NCI-H460 (cell line): Measurements from ENCODE around the gene SEMA3D. TPM values are rescaled to one million over a fixed set of nuclear protein-coding genes. Genes with fewer than 3 reads are reported as not detected.

Source experiments
- DNase-seq: peaks from one replicate; pipeline ENCODE4 v3.0.0-alpha.2; 2016; ENCODE audit warnings: low read depth; ENCODE audit errors: extremely low read depth
- total RNA-seq: library from RNA; depleted of rRNA; stranded (reverse); fragments of >200 nt; shearing (Covaris generic); gene quantifications from 2 replicates; pipeline ENCODE4 v1.2.3, GENCODE V29; 2014

SEMA3D gene
- total RNA-seq, 1 experiment from 2014 or later: 72.1 TPM

DNA sequence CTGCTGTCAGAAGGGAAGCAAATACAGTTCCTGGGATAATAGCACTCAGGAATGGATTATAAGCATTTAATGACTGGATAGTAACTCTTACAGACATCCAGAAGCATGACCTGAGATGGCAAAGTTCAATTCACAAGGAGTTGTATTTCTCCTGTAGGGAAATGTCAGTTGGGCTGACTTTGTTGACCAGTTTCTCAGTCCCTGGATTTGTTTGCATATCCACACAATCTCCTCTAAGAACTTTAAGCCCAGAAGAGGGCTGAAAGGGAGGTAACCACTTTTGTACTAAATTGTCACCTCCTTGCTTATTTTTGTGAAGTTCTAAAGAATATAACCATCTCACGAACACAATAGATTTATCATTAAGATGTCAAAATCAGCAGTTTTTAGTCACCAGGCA is 140.3 kb downstream of the SEMA3D start:
- peak; percentile 43 for DNase-seq

DNA sequence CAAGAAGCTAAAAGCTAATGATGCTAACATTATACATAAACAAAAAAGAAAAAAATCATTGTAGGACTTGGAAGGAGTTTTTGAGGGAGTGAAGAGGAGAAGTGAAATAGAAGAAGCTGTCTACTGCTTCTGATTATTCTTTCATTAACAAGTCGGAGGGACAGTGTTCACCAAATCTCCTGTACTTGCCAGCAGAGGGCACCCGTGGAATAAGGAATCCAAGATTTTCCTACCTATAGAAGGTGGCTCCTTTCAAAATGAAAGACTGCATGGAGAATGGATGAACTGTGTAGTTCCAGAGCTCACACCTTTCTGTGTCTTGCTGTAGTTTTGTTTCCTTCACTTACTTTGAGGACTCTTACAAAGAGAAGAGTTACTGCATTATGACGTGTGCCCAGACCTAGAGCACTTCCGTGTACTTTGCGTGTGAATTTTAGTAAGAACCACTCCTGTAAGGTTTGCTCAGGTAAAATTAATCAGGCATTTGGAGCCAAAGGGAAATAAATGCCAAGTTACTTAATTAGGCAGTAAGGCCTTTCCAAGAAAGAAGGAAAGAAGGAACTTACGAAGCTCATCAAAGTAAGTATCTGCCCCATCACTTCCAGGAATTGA is 145.1 kb downstream of the SEMA3D start:
- DNase-seq: peak; percentile 77

DNA sequence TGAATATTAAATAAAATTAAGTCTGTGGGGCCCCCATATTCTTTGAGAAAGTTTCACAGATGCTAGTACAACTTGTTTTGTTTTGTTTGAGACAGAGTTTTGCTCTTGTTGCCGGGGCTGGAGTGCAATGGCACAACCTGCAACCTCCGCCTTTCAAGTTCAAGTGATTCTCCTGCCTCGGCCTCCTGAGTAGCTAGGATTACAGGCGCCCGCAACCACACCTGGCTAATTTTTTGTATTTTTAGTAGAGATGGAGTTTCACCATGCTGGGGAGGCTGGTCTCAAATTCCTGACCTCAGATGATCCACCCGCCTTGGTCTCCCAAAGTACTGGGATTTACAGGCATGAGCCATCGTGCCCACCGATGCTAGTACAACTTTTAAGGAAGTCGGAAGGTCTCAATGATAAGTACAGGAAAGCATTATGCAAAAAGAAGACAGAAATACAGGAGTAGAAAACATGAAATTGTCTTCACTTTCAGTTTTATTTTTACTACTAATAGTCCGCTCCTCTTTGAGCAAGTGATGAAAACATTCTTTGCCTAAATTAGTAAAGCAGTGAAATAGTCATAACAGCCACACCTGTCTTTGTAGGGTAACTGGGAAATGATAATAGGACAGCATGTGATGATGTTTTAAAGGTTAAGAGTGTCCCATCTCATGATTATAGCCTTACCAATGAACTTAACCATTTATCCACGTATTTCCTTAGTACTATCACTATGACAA is 147.5 kb downstream of the SEMA3D start:
- DNase-seq: no peak

DNA sequence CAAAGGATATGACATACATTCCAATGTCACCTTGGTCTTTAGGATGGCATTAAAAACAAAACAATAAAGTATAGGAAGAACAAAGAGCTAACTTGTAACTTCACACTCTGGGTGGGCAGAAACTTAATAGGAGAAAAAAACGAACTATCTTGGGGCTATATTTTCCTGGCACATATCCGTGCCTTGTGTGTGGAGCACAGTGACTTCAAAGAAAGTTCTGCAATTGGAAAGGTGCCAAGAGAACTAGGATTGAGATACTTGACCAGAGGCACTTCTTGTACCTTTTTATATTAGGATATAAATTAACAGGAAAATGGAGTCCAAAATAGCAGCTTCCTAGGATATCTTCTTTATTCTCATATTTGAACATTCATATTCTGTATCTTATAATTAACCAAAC is 148.4 kb downstream of the SEMA3D start:
- no peak for DNase-seq

DNA sequence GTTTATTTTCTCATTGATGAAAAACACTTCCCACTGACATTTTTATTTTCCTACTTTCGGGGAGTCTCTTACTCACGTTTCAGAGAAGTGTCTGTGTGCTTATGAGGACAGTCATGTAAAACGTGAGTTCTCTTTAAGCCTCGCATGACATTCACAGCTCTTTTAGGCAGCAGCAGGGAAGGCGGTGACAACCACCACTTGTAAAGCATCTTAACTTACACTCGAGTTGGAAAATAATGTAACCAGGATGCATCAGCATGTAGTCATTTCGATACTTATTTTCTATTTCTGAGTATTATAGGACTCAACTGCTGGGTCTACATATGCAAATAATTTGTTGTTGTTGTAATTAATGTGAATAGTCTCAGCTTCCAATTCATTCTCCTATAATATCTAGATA is 153.6 kb downstream of the SEMA3D start:
- DNase-seq: no peak

DNA sequence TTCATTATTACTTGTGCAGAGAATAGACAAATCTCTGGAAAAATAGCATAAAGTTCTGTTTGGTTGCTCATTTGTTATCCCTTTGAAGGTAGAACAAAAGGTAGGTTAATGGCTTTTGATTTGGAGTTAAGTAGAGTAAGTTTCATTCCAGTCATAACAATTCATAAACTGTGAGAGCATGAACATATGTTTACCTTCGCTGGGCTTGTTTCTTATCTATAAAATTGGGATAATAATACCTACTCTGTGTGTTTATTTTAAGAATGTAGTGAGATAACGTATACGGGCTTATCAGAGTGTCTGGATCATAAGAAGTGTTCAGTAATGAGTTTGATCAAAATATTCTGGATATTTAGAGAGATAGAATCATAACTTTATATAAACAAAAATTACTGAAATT is 155.4 kb downstream of the SEMA3D start:
- no peak for DNase-seq

DNA sequence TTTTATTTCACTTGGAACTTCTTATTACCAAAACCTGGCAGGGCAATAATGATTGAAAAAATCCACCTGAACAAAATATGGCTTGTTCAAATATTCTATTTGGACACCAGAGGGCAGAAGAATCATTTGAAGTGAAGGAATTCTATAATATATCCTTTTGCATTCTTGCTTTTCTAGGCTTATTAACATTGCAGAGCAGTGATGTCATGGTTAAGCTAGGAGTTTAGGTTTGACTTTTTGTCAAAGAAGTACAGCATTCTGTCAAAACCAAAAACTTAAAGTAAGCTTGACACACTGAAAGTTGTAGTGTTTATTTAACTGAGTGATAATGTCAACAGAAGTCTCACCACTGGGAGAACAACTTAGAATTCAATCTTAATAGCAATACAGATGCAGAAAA is 156.0 kb downstream of the SEMA3D start:
- peak; percentile 31 for DNase-seq

DNA sequence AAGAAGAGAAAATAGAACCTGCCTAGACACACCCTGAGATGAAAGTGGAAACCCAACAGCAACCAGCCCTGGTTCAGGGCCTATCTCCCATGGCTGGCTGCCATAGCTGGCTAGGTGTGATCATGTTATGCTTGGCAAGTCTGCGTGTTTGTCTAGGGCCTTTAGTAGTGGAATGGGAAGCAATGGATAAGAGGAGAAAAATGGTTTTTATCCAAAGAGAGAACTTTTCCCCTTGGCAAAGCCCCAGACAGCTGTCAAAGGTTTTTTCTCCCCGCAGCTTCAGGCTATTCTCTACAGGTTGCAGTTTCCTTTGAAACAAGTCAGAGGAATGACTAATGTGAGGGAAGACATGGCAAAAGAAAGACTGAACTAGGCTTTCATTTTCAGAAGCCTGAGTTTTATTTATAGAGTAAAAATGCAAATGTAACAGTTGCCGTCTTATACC is 161.5 kb downstream of the SEMA3D start:
- no peak for DNase-seq

DNA sequence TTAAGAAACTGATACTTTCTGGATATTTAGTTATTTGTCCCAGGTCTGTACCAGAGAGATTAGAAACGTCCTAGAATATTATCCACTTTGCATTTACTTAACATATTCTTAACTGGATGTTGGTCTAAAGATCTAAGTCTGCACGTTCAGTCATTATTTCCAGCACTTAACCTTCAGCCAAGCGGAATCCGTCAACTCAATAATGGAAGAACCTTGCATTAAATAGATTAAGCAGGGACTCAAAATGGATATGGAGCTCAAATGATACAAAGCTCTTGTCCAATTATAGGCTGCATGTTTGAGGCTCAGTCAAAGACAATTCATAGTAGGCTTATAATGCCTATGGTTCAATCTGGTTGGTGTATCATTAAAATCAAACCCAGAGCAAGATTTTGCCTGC is 162.9 kb downstream of the SEMA3D start:
- DNase-seq: no peak

DNA sequence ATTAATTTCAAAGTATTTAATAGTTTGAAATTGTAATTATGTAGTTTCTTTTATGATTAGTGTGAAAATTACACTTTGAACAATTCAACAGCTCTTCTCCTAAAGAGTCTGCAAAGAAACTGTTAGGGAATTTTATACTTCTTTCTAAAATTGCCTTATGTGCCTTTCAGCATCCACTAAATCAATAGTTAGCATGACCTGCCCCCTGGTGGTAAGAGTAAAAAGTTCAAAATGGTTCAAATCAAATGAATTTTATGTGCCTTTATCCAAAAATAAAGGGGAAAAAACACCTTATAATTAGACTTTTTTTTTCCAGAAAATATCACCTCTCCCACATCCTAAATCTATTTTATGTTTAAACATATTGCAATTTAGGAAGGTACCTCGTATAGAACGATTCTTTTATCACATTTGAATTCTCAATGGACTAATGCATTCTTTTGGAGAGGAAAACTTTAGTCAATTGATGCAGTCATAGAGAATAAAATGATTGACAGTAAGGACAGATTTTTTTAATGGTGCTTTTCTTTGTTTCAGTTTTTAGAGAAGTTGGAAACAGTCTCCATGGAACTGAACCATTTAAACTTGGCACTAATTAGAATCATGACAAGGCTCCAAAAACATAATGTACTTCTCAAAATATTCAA is 163.7 kb downstream of the SEMA3D start:
- DNase-seq: peak; percentile 68

DNA sequence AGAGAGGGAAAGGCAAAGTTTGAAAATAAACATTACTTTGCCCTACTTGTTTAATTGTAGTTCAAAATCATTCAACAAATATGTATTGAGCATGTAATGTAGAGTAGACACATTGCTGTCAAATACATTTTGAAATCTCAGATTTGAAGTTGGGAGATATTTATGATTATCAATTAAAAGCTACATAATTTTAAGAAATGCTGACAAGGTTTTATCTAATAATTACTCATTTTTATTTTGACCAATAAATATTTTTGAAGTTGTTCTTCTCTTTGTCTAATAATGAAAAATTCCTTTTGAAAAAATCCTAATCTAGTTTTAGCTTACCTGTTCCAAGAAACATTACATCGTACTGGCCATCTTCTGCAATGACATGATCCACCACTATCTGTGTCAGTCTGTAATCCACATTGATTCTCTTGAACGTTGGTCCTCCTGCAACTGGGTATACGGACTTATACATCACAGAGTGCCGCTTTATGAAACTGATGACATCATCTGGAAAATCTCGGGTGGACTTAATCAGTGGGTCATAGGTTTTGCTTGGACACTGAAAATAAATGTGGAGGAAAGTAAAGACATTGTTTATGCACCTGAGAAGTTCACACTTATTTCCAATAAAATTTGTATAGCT is 164.7 kb downstream of the SEMA3D start:
- no peak for DNase-seq

DNA sequence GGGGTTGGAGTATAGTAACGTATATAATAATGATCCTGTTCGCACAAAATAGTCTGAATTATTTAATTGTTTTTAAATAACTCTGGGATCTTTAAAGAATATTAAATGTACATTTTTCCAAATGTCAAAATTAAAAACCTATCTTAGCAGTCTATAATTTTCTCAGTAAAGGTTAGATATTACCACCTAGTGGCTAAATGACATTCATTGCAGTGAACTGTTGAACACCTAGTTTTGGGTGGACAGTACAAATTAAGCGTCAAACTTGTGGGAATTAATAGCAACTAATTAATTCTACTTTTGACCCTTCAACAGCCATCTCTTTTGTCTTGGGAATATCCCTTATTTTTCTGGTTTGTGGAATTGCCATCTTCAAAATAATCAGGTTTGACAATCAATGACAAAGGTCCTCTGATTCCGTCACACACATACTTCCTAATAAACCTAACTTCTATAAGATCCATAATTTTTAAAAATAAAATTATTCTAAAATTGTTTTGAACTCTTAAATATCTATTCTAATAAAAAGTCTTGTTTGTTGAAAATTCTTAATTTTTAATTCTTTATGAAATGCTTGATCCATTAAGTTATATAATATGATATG is 165.7 kb downstream of the SEMA3D start:
- DNase-seq: peak; percentile 42

DNA sequence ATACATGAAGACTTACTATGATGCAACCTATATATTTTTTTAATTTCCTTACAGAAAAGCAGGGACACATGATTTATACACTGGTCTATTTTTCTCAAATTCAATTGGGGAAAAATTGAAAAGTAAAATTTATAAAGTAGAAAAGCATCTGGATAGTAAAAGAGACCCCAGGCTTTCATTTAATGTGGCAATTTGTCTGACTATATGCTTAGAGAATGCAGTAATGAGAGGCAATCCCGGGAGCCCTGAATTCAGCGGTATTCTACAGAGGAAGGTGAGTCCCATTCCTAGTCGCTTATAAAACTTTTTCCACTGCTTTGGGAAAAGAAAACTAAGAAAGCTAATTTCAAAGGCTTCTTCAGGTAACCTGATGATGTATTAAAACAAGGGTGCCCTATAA is 167.1 kb downstream of the SEMA3D start:
- DNase-seq: no peak

DNA sequence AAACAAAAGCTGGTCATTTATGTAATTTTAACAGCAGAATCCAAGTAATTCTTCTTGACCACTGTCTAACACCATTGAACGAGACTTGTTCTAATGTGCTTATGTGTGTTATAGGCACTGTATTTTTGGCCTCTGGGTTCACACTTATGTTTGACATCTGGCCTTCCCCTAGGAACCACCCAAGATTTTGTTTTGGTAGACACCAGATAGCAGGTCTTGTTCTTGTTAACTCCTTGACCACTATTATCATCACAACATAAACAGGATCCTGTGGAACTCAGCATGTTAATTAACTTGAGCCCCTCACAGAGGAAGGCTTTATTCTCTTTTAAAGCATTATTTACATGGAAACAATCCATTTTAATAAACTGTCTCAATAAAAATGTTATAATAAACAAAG is 167.7 kb downstream of the SEMA3D start:
- no peak for DNase-seq

DNA sequence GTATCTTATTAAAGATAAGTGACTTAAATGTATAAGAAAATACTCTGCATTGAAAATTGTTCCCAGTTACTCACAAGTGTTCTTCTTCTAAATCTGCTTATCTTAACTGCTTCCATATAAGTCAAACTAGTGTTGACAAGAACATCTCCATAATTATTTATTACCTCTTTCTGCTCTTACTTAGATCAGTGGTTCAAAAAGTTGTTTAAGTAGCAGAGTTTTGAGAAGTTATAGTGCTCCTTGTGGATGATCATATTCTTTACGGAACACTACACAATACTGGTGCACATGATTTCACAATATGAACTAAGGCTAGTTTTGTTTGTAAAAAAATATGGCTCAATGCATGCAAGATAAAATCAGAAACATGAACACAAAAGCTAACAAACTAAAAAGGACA is 168.4 kb downstream of the SEMA3D start:
- DNase-seq: no peak

DNA sequence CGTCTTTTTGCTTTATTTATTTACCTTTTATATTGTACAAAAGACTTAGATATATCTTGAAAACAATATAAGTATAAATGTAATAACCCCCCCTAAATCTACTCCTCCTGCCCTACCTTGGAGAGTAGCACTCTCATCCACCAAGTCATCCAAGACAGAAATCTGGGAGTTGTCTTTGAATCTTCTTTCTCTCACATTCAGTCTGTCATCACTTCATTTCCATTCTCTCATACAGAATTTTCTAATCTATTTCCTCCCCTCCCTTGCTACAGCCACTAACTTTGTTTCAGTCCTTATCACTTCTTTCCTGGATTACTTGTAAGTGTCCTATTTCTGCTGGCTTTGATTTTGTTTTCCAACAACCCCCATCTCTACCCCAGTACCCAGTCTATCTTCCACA is 170.6 kb downstream of the SEMA3D start:
- DNase-seq: no peak

DNA sequence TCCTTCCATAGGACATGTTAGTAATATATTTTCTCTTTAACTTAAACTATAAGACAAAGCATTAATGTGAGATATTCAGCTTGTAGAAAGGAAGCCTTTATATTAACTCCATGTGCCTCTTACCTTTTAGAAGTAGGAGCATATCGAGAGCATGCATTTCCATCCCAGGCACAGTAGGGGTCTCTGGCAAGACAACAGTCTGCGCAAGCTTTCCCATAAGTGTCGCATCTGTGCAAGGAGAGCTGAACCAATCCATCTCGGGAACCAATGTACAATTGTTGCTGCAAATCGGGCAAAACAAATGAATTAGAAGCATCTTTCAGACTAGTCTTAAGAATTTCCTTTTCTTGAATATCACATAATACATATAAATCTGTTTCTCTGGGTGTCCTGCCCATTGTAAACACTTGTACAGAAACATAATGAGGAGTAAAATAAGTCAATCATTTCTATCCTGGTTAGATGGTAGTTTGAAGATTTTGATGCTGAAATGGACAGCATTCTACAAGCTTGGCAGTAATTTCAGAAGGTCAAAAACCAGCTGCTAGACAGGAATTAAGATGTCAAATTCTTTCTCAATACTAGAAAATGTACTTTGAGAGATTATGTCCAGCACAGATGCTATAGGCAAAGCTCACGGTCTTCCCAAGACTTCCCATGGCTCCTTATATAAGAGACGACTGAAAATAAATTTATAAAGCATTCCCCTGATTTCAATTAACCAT is 171.8 kb downstream of the SEMA3D start:
- no peak for DNase-seq

DNA sequence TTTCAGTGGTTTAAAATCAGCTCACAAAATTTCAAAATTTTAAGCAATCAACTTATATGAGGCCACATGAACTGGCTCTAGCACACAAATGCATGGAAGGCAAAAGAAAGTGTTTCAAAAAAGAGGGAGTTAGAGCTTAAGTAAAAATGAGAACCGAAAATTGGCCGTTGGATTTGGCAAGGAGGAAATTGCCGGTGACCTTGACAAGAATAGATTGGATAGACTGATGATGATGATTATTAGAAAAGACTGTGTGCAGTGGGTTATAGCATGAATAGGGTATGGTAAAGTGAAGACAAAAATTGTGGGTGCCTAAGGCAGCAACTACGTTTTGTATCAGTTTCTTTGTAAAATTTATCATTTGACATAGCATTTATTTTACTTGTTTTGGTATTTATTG is 175.7 kb downstream of the SEMA3D start:
- DNase-seq: no peak

DNA sequence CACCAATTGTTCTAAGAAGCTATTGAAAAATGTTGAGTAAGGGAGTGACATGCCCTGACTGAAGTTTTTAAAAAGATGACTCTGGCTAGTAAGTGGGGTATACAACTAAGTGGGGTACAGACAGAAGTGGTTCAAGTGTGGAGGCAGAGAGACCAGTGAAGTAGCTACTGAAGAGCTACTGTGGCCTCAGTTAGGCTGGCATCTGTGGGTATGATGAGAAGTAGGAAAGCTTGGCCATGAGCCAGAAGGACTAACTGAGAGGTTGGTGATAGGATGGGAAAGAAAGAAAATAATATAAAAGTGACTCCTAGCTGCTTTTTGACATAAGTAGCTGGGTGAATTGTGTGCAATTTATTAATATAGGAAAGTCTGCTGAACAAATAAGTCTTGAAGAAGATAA is 176.6 kb downstream of the SEMA3D start:
- DNase-seq: no peak

DNA sequence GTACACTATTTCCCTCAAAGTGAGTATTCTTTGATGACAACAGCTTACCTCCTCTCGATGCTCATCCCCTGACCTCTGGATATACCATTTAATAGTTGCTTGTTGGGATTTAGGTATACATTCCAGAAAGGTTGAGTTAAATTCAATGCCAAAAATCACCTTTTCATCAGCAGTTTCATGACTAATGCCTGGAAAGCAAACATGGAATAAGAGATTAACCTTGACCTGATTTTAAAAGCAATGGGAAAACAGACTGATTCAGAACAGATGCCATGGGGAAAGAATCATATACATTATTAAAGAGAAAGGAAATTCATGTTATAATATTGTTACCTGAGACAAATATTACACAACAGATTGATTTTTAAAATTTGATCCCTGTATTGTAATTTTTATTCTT is 180.1 kb downstream of the SEMA3D start:
- DNase-seq: no peak

DNA sequence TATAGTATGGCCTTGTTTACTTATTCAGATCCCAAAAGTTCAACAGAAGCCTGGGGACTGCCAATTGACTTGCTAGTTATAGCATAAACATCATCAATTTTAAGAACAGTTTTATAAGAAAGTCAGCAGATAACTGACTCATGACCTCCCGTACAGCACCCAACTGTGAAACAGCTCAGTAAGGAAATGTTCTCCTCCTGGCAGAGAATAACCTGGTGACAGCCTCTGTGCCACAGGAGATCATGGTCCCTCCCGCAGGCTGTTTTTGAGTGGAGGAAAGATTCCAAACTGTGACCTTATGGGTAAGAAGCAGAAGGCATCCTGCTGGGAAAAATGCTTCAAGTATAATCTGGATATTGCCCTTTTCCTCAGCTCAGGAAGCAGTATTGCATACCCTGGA is 182.5 kb downstream of the SEMA3D start:
- DNase-seq: peak; percentile 13
